Neuronal stem cell (in vitro differentiated cells): ENCODE results near the gene PEF1.

Experiments
- DNase-seq: peaks from one replicate; pipeline ENCODE4 v3.0.0-alpha.2; 2013; ENCODE audit warnings: low spot score
- H2AFZ ChIP-seq: one replicate; pipeline ENCODE4 v1.6.1; 2013; ENCODE audit warnings: mild to moderate bottlenecking, low read length, inconsistent platforms
- H2AK5ac ChIP-seq: 2 replicates; pipeline ENCODE4 v1.6.1; 2013; ENCODE audit warnings: low read depth, mild to moderate bottlenecking, inconsistent platforms, low read length, moderate library complexity, mixed read lengths
- H2BK120ac ChIP-seq: 2 replicates; pipeline ENCODE4 v1.6.1; 2013; ENCODE audit warnings: low read depth, mild to moderate bottlenecking, inconsistent platforms, low read length, moderate library complexity, mixed read lengths
- H2BK12ac ChIP-seq: one replicate; pipeline ENCODE4 v1.6.1; 2013; ENCODE audit warnings: low read length, inconsistent platforms
- H2BK15ac ChIP-seq: 2 replicates; pipeline ENCODE4 v1.6.1; 2013; ENCODE audit warnings: mild to moderate bottlenecking, low read length, inconsistent platforms, mixed read lengths
- H2BK5ac ChIP-seq: one replicate; pipeline ENCODE4 v1.6.1; 2013; ENCODE audit warnings: inconsistent platforms, mild to moderate bottlenecking, low read length, moderate library complexity
- H3K14ac ChIP-seq: one replicate; pipeline ENCODE4 v1.6.1; 2013; ENCODE audit warnings: low read length, inconsistent platforms
- H3K18ac ChIP-seq: 2 replicates; pipeline ENCODE4 v1.6.1; 2013; ENCODE audit warnings: low read length, inconsistent platforms
- H3K23ac ChIP-seq: 2 replicates; pipeline ENCODE4 v1.6.1; 2013; ENCODE audit warnings: low read depth, mild to moderate bottlenecking, mixed read lengths, low read length, inconsistent platforms; ENCODE audit not compliant: poor library complexity
- H3K27ac ChIP-seq: replicated peaks from 3 replicates; pipeline ENCODE4 v1.5.1; 2013; ENCODE audit warnings: low read length, inconsistent platforms
- H3K27me3 ChIP-seq, 3 experiments: 2 replicates each; pipeline ENCODE4 v1.6.1; 2013; ENCODE audit warnings: low read length in 3 of 3, mild to moderate bottlenecking in 2 of 3, inconsistent platforms in 1 of 3, low read depth in 1 of 3, mixed read lengths in 1 of 3, moderate library complexity in 1 of 3; ENCODE audit not compliant: control insufficient read depth in 3 of 3, insufficient read depth in 3 of 3
- H3K36me3 ChIP-seq, 2 donors: replicated peaks in 1 of 2; 2 replicates each; pipeline ENCODE4 v1.6.1; 2013; ENCODE audit warnings: low read length in 2 of 2; ENCODE audit not compliant: control insufficient read depth in 2 of 2, insufficient read depth in 2 of 2
- H3K4ac ChIP-seq: 2 replicates; pipeline ENCODE4 v1.6.1; 2013; ENCODE audit warnings: inconsistent platforms, mild to moderate bottlenecking, low read length, moderate library complexity
- H3K4me1 ChIP-seq, 2 donors: 1 replicate in 1 of 2; 2 replicates in 1 of 2; pipeline ENCODE4 v1.6.1; 2013; ENCODE audit warnings: low read length in 2 of 2, low read depth in 1 of 2; ENCODE audit not compliant: control insufficient read depth in 2 of 2, insufficient read depth in 1 of 2
- H3K4me2 ChIP-seq: one replicate; pipeline ENCODE4 v1.6.1; 2013; ENCODE audit warnings: mild to moderate bottlenecking, low read length, inconsistent platforms; ENCODE audit not compliant: insufficient read depth, poor library complexity, severe bottlenecking
- H3K4me3 ChIP-seq, 2 donors: 2 replicates each; pipeline ENCODE4 v1.5.1; 2013; ENCODE audit warnings: low read length in 2 of 2, mild to moderate bottlenecking in 2 of 2, inconsistent platforms in 1 of 2, moderate library complexity in 1 of 2
- H3K79me1 ChIP-seq: one replicate; pipeline ENCODE4 v1.6.1; 2013; ENCODE audit warnings: low read depth, mild to moderate bottlenecking, inconsistent platforms, low read length, moderate library complexity
- H3K9ac ChIP-seq: one replicate; pipeline ENCODE4 v1.6.1; 2013; ENCODE audit warnings: mild to moderate bottlenecking, low read depth, low read length, inconsistent platforms; ENCODE audit not compliant: poor library complexity
- H3K9me3 ChIP-seq, 2 donors: replicated peaks in 1 of 2; 2 replicates each; pipeline versions ENCODE3 to v1.6.1; 2013; ENCODE audit warnings: low read length in 2 of 2, mild to moderate bottlenecking in 2 of 2, inconsistent platforms in 1 of 2, low read depth in 1 of 2, mixed read lengths in 1 of 2, moderate library complexity in 1 of 2; ENCODE audit not compliant: control insufficient read depth in 2 of 2, insufficient read depth in 1 of 2
- H4K8ac ChIP-seq: one replicate; pipeline ENCODE4 v1.6.1; 2013; ENCODE audit warnings: low read depth, mild to moderate bottlenecking, inconsistent platforms, low read length, moderate library complexity
- H4K91ac ChIP-seq: one replicate; pipeline ENCODE4 v1.6.1; 2013; ENCODE audit warnings: low read length, low read depth, mild to moderate bottlenecking, inconsistent platforms; ENCODE audit not compliant: poor library complexity
- WGBS, 2 donors: extraction: QIAGEN DNeasy Blood & Tissue Kit; methylation state at CpG; one replicate each; pipeline ENCODE4 v1.1.7; 2013; ENCODE audit warnings: missing lambda C conversion rate in 2 of 2, mixed read lengths in 1 of 2; ENCODE audit not compliant: insufficient read length in 2 of 2, insufficient replicate concordance in 1 of 2; ENCODE audit errors: extremely low coverage in 2 of 2; 5-methylcytosine and 5-hydroxymethylcytosine counted together

Gene PEF1

DNA sequence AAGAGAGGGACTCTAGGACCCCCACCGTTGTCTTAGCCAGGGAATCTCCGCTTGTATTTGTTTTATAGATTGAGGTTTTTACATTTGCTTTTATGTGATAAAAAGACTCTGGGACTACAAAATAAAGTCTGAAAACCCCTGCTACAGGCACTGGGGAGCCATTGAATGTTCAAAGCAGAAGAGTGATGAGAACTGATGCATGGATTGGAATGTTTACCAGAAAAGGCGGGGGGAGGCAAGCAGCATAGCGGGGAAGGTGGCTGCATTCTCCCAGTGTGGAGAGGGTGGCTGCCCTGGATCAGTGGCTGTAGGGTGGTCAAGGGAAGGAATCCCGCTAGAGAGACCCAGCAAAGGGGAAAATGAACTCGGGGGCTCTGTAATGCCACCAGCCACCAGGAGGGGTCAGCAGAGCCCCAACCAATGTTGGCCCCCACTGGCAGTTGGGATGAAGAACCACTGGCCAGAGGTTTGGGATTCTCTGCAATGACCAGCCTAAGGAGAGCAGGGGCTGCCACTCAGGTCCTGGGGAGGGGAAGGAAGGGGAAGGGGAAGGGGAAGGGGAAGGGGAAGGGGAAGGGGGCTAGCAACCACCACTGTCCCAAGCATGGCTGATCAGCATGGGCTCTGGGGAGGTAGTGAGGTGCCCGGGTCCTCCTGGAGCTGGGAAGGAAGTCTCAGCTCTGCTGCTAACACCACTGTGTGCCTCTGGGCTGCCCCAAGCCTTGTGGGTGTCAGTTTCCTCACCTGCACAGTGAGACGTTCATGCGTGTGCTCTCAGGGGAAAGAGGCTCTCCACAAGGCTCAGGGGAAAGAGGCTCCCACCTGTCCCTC is 19.2 kb upstream of the PEF1 start:
- DNase-seq = peak; percentile 73
- Histone ChIP-seq H3K4me1 (peaks cover 0 to under 1% of the 10 kb centered on the region in 2 donors), H3K27ac (no peak overlapping the region), H2BK120ac (no peak overlapping the region), H3K4ac (no peak overlapping the region), H3K4me2 (no peak overlapping the region), H2AK5ac (no peak overlapping the region), H3K4me3 (no peak overlapping the region), H4K91ac (no peak overlapping the region), H2BK5ac (no peak overlapping the region), H3K23ac (no peak overlapping the region), H3K79me1 (no peaks in the 10 kb centered on the region), H2BK12ac (no peak overlapping the region), H2AFZ (no peak overlapping the region), H3K27me3 (peaks cover 0 to 61% (median 0%) of the 10 kb centered on the region in 3 experiments), H3K14ac (no peak overlapping the region), H4K8ac (no peak overlapping the region), H3K18ac (no peak overlapping the region), H3K9me3 (no peaks in the 10 kb centered on the region), H3K36me3 (no peaks in the 10 kb centered on the region), H3K9ac (no peak overlapping the region), H2BK15ac (peak overlapping the region; percentile 38)
- WGBS, 2 donors = no CpG with 5 or more reads among the region's 9 CpGs

DNA sequence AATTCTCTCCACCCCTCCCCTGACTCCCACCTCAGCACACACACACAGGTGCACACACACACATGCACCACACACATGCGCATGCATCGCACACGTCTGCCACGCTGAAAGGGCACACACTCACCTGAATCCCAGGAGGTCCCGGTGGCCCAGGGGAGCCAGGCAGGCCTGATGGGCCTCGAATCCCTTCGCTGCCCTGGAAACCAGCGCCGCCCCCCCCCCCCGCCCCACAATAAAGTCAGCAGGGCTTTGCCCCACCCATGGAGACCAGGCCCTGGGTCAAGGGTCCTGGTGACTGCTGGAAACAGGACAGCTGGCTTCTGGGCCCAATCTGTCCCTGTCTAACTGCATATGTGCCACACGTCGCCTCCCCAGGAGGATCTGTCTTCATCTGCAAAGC is 17.8 kb upstream of the PEF1 start:
- H3K36me3 ChIP-seq = no peaks in the 10 kb centered on the region
- H4K8ac ChIP-seq = no peak overlapping the region
- H3K27me3 ChIP-seq = peaks cover 0 to 60% (median 0%) of the 10 kb centered on the region in 3 experiments
- no peak overlapping the region for H3K14ac ChIP-seq
- no peaks in the 10 kb centered on the region for H3K79me1 ChIP-seq
- no peaks in the 10 kb centered on the region for H3K9me3 ChIP-seq
- no peak overlapping the region for H2BK120ac ChIP-seq
- no peak overlapping the region for H4K91ac ChIP-seq
- H3K4me3 ChIP-seq = no peak overlapping the region
- H2BK12ac ChIP-seq = peak overlapping the region; percentile 31
- no peak overlapping the region for H2AFZ ChIP-seq
- peak overlapping the region; percentile 66 for H3K23ac ChIP-seq
- no peak overlapping the region for H3K27ac ChIP-seq
- no peak overlapping the region for H3K9ac ChIP-seq
- no peak overlapping the region for H3K4me2 ChIP-seq
- peak overlapping the region; percentile 42 for H2AK5ac ChIP-seq
- H3K4me1 ChIP-seq = peaks cover 0 to 3% of the 10 kb centered on the region in 2 donors
- no peak overlapping the region for H2BK15ac ChIP-seq
- H3K18ac ChIP-seq = no peak overlapping the region
- H2BK5ac ChIP-seq = no peak overlapping the region
- DNase-seq = no peak
- no peak overlapping the region for H3K4ac ChIP-seq
- no CpG with 5 or more reads among the region's 12 CpGs for WGBS, 2 donors

DNA sequence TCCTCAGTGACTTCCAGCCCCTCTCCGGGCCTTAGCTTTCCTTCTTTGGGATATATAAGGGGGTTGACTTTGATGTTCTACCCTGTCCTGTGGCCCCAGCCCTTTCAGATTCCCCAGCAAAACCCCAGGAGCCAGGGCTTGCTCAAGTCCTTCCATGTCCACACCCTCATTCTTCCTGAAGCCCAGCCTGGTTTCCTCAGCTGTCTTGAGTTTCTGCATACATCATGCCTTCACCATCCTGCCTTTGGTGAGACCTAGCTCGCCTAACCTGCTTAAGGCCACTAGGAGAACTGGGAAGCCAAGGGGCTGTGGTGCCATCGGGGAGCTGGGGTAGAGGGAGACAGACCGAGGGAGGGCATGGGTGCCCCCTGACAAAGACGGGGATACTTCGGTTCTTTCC is 17.2 kb upstream of the PEF1 start:
- Histone ChIP-seq H2BK15ac (no peak overlapping the region), H3K27ac (no peak overlapping the region), H3K9ac (no peak overlapping the region), H2BK120ac (no peak overlapping the region), H3K14ac (no peak overlapping the region), H2AFZ (no peak overlapping the region), H2AK5ac (no peak overlapping the region), H3K9me3 (no peaks in the 10 kb centered on the region), H3K23ac (no peak overlapping the region), H4K91ac (no peak overlapping the region), H3K4me1 (peaks cover 0 to 3% of the 10 kb centered on the region in 2 donors), H3K36me3 (no peaks in the 10 kb centered on the region), H3K4me3 (no peak overlapping the region), H3K27me3 (peaks cover 0 to 59% (median 0%) of the 10 kb centered on the region in 3 experiments), H4K8ac (no peak overlapping the region), H3K79me1 (no peaks in the 10 kb centered on the region), H2BK12ac (no peak overlapping the region), H3K18ac (no peak overlapping the region), H3K4ac (no peak overlapping the region), H2BK5ac (no peak overlapping the region), H3K4me2 (no peak overlapping the region)
- no peak for DNase-seq
- no CpG with 5 or more reads among the region's 6 CpGs for WGBS, 2 donors

DNA sequence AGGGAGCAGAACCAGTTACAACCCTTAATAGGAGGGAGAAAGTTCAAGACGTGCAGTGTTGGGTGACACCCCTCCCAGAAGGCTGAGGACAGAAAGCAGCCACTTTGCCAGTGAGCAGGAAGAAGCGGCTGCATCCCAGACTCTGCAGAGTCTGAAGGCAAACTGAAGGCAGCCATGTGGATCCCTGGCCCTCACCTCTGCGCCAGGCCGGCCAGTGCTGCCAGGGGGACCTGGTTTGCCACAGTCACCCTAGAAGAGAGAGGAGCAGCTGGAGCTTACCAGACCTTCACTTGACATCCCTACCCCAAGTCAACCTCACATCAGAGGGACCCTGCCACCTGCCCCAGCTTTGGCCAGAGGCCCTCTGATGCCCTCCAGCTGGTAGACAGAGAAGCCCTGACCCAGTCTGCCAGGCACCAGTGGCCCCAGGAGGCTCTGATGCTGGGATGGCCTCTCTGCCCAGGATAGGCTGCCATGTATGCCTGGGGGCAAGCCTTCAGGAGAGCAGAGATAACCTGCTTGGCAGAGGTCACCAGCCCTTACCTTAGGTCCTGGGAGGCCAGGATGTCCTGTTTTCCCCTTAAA is 16.3 kb upstream of the PEF1 start:
- no peak overlapping the region for H3K4ac ChIP-seq
- H3K79me1 ChIP-seq = no peaks in the 10 kb centered on the region
- no peaks in the 10 kb centered on the region for H3K9me3 ChIP-seq
- no peak overlapping the region for H3K18ac ChIP-seq
- no peak overlapping the region for H2BK12ac ChIP-seq
- H2BK5ac ChIP-seq = no peak overlapping the region
- H3K23ac ChIP-seq = peak overlapping the region; percentile 20
- no peak overlapping the region for H2AFZ ChIP-seq
- H3K4me3 ChIP-seq = no peak overlapping the region
- H3K14ac ChIP-seq = no peak overlapping the region
- H2BK120ac ChIP-seq = no peak overlapping the region
- peaks cover 0 to 56% (median 0%) of the 10 kb centered on the region in 3 experiments for H3K27me3 ChIP-seq
- H2BK15ac ChIP-seq = no peak overlapping the region
- H3K27ac ChIP-seq = no peak overlapping the region
- DNase-seq = no peak
- H3K36me3 ChIP-seq = no peaks in the 10 kb centered on the region
- no peak overlapping the region for H4K91ac ChIP-seq
- no peak overlapping the region for H3K9ac ChIP-seq
- H3K4me2 ChIP-seq = no peak overlapping the region
- no CpG with 5 or more reads among the region's 4 CpGs for WGBS, 2 donors
- H2AK5ac ChIP-seq = peak overlapping the region; percentile 9
- H3K4me1 ChIP-seq = peaks cover 3% of the 10 kb centered on the region in 2 donors
- no peak overlapping the region for H4K8ac ChIP-seq
